ENCODE data around the gene CASK.

- TF ChIP-seq POLR2AphosphoS5 (IDR thresholded peaks at IDR 0.05) (no peak), POLR2A (IDR thresholded peaks at IDR 0.05) (no peak), CTCF (IDR thresholded peaks at IDR 0.05) (no peak), EP300 (IDR thresholded peaks at IDR 0.05) (no peak)
Observed at GRCh38 chrX:41779030-41779564, 144.3 kb downstream of the CASK start.

Measured in stomach (tissue), 4 donors.